GM12878 (cell line): ENCODE results near the gene FFAR2. TPM values are rescaled to one million over a fixed set of nuclear protein-coding genes. Genes with fewer than 3 reads are reported as not detected.

ENCODE experiments used
- ATAC-seq: fragments of 200-7000 bp; cut with Tn5 transposase; 3 replicates; pipeline ENCODE4 v1.9.1; 2020; ENCODE audit warnings: mild to moderate bottlenecking, moderate library complexity
- BruUV-seq: library from RNA; stranded (reverse); fragments of 400-500 nt; replicated peaks from 2 replicates; lab custom pipeline; 2021; lab: Mats Ljungman, UMichigan
- CTCF ChIA-PET: fragments of 300-600 bp; sonication (Branson Sonifier 250); formaldehyde crosslinking; extraction: SDS; loops from one replicate; lab custom pipeline; 2021; ENCODE audit warnings: inconsistent platforms; lab: Yijun Ruan, JAX
- POLR2A ChIA-PET: fragments of 350-600 bp; formaldehyde crosslinking; extraction: SDS; loops from one replicate; lab custom pipeline; 2021; ENCODE audit warnings: inconsistent platforms; lab: Charles Lee
- RAD21 ChIA-PET: fragments of 300-600 bp; sonication (Branson Sonifier 250); formaldehyde crosslinking; loops from one replicate; lab custom pipeline; 2023; ENCODE audit warnings: antibody characterized with exemption; ENCODE audit not compliant: unreplicated experiment; lab: Charles Lee
- SMC1A ChIA-PET: fragments of 300-600 bp; sonication (Branson Sonifier 250); formaldehyde crosslinking; loops from one replicate; lab custom pipeline; 2023; ENCODE audit not compliant: unreplicated experiment, uncharacterized antibody; lab: Charles Lee
- DNase-seq: peaks from one replicate; pipeline ENCODE4 v3.0.0-alpha.2; 2011; ENCODE audit warnings: low read depth, low spot score
- FAIRE-seq: peaks from 3 replicates; lab custom pipeline; 2011; peaks lifted over from hg19 to GRCh38; lab: Jason Lieb, UNC
- H2AFZ ChIP-seq: 2 replicates; pipeline ENCODE4 v1.6.0; 2011; ENCODE audit warnings: low read depth, low read length, control low read depth; ENCODE audit not compliant: control insufficient read depth
- H3K27ac ChIP-seq: 2 replicates; pipeline ENCODE4 v1.5.1; 2011; ENCODE audit warnings: control low read depth; ENCODE audit not compliant: control insufficient read depth, insufficient read depth
- H3K27me3 ChIP-seq, 2 experiments: replicated peaks in 1 of 2; 2 replicates each; pipeline versions ENCODE4 v1.6.0 to v1.6.1; 2011; ENCODE audit warnings: low read length in 1 of 2; ENCODE audit not compliant: control insufficient read depth in 2 of 2, insufficient read depth in 2 of 2
- H3K36me3 ChIP-seq, 2 experiments: 2 replicates each; pipeline ENCODE4 v1.5.1; 2011; ENCODE audit warnings: low read length in 1 of 2; ENCODE audit not compliant: control insufficient read depth in 2 of 2, insufficient read depth in 2 of 2
- H3K4me1 ChIP-seq: 2 replicates; pipeline ENCODE4 v1.6.1; 2011; ENCODE audit warnings: mild to moderate bottlenecking, low read length, moderate library complexity, mixed read lengths; ENCODE audit not compliant: control insufficient read depth, insufficient read depth
- H3K4me2 ChIP-seq: 2 replicates; pipeline ENCODE4 v1.6.0; 2011; ENCODE audit warnings: control low read depth; ENCODE audit not compliant: control insufficient read depth, insufficient read depth
- H3K4me3 ChIP-seq: fragments of 200-600 bp; sonication (generic); 2 replicates; pipeline ENCODE4 v1.5.1; 2016
- H3K79me2 ChIP-seq: 2 replicates; pipeline ENCODE4 v1.6.0; 2011; ENCODE audit warnings: low read length; ENCODE audit not compliant: control insufficient read depth, insufficient read depth
- H3K9ac ChIP-seq: 2 replicates; pipeline ENCODE4 v1.8.0; 2011; ENCODE audit warnings: low read length, control low read depth, mixed read lengths; ENCODE audit not compliant: control insufficient read depth, insufficient read depth
- H3K9me3 ChIP-seq: replicated peaks from 3 replicates; pipeline ENCODE4 v1.5.1; 2011; ENCODE audit warnings: mild to moderate bottlenecking, low read length; ENCODE audit not compliant: control insufficient read depth, insufficient read depth
- H4K20me1 ChIP-seq: 2 replicates; pipeline ENCODE4 v1.6.0; 2011; ENCODE audit not compliant: control insufficient read depth, insufficient read depth
- BMI1 ChIP-seq: fragments of 450-650 bp; IDR thresholded peaks from 2 replicates; pipeline ENCODE4 v1.6.1; 2016; ENCODE audit warnings: mild to moderate bottlenecking, moderate library complexity, borderline replicate concordance
- CREM ChIP-seq: IDR thresholded peaks from 2 replicates; pipeline ENCODE4 v1.6.1; 2014; ENCODE audit warnings: antibody characterized with exemption, low read depth
- EZH2 ChIP-seq: IDR thresholded peaks from 2 replicates; pipeline ENCODE4 v1.6.1; 2012; ENCODE audit warnings: low read depth, mild to moderate bottlenecking, control low read depth, inconsistent platforms, low read length, borderline replicate concordance; ENCODE audit not compliant: control insufficient read depth
- IRF3 ChIP-seq: fragments of 450-650 bp; IDR thresholded peaks from 2 replicates; pipeline ENCODE4 v1.6.1; 2014; ENCODE audit warnings: mild to moderate bottlenecking
- KAT2A ChIP-seq: conservative IDR thresholded peaks from 2 replicates; pipeline ENCODE4 v1.6.1; 2011; ENCODE audit warnings: low read depth, low read length; ENCODE audit not compliant: control insufficient read depth
- MYB ChIP-seq: fragments of 150-350 bp; IDR thresholded peaks from 2 replicates; pipeline ENCODE4 v1.6.1; 2014; ENCODE audit warnings: mild to moderate bottlenecking, low read depth, low read length, borderline replicate concordance
- PML ChIP-seq: IDR thresholded peaks from 2 replicates; pipeline ENCODE4 v1.6.1; 2012; ENCODE audit warnings: low read length, inconsistent platforms
- ZNF687 ChIP-seq: fragments of 450-650 bp; IDR thresholded peaks from 2 replicates; pipeline ENCODE4 v1.6.1; 2017; ENCODE audit warnings: mild to moderate bottlenecking, moderate library complexity
- WGBS: methylation state at CpG from one replicate; pipeline ENCODE4 v1.1.6; 2016; ENCODE audit warnings: low lambda C conversion rate; ENCODE audit not compliant: insufficient replicate concordance, insufficient coverage; ENCODE audit errors: missing lambda C conversion rate; 5-methylcytosine and 5-hydroxymethylcytosine counted together
- in situ Hi-C: fragments of 300-500 bp; cut with MboI; formaldehyde crosslinking; loops from 9 replicates; pipeline ENCODE4 v1.14.3; 2018; ENCODE audit warnings: mixed read lengths
- intact Hi-C: fragments of 100-400 bp; cut with micrococcal nuclease; formaldehyde crosslinking; loops from one replicate; pipeline ENCODE4 v1.14.2; 2022; ENCODE audit not compliant: unreplicated experiment
- polyA plus RNA-seq, 11 experiments: library from polyadenylated mRNA; depleted of rRNA in 4 of 11; unstranded in 6 of 11; stranded (reverse) in 5 of 11; fragments of >200 nt; fragmentation: Nextera tagmentation in 4 of 11; fragmentation: Illumina TruSeq in 1 of 11; extraction: Ambion mirVana in 4 of 11; extraction: Trizol in 1 of 11; gene quantifications; 1 replicate in 1 of 11; 2 replicates in 10 of 11; pipeline versions ENCODE4 v1.2.1 to v1.2.3, GENCODE V29; 2011 to 2016; ENCODE audit warnings: inconsistent platforms in 2 of 11, missing spikeins in 2 of 11, low read depth in 1 of 11
- total RNA-seq, 4 experiments: library from RNA; depleted of rRNA in 3 of 4; stranded (reverse); fragments of >200 nt in 3 of 4; fragmentation: Illumina TruSeq in 1 of 4; extraction: Trizol in 1 of 4; gene quantifications; 2 replicates each; pipeline versions ENCODE4 v1.2.1 to v1.2.3, GENCODE V29; 2013 to 2021

The FFAR2 gene
- total and polyA plus RNA-seq, 10 of the 15 experiments (the other 5 are each of a cell fraction or from before 2014, with no cell fraction given): 0.05 to 4.0 (median 2.1) TPM

GRCh38 chr19:35484252-35485036 lies 36.4 kb downstream of the FFAR2 start (continued):
- TF ChIP-seq ZNF687: 0 out of 2 replicates have a peak, but pooled peaks have one; percentile 51

DNA sequence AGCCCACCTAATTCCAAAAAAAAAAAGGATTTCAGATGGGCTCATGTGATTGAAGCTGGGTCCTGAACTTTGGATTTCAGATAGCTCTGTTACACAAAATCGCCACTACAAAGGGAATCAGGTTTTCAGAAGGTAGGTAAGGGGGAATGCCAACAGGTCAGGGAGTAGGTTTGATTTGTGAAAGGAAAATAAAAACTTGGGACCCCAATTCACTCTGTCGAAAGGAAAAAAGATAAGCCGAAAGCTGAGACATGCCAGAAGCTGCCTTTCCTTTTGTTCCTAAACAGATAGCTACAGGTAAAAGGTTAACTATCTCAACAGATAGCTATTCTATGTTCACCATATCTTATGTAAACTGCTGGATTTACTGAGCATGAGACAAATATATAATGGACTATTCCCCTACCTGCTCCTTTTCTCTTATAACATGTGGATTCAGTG lies 38.2 kb downstream of the FFAR2 start:
- TF ChIP-seq PML (no peak), ZNF687 (no peak), IRF3 (no peak), KAT2A (no peak), EZH2 (no peak), CREM (no peak), BMI1 (no peak), MYB (no peak)
- TF ChIP-seq, all 136 proteins: peak for 0
- in situ Hi-C loops (no loop called here), intact Hi-C loops (no loop called here)
- Histone ChIP-seq H3K79me2 (no peaks in the 10 kb centered on the region), H4K20me1 (no peaks in the 10 kb centered on the region), H3K4me3 (no peak overlapping the region), H3K9ac (no peak overlapping the region), H3K36me3 (no peaks in the 10 kb centered on the region), H3K27me3 (no peaks in the 10 kb centered on the region), H3K4me1 (peaks cover 14% of the 10 kb centered on the region), H3K9me3 (no peaks in the 10 kb centered on the region), H3K4me2 (no peak overlapping the region), H3K27ac (no peak overlapping the region), H2AFZ (no peak overlapping the region)
- ChIA-PET CTCF (interaction anchor here (0.6 to 5.4 kb wide), 11 partner anchors 9 to 345 kb away, joined by 3 to 55 read pairs (median 4); no protein-coding TSS in a partner anchor), POLR2A (interaction anchor here (0.6 to 2.4 kb wide), 7 partner anchors 9 to 158 kb away, joined by 3 to 10 read pairs (median 5); no protein-coding TSS in a partner anchor), SMC1A (interaction anchor here (0.8 to 4.1 kb wide), 10 partner anchors 9 to 134 kb away, joined by 3 to 21 read pairs (median 6); no protein-coding TSS in a partner anchor), RAD21 (interaction anchor here (0.7 to 2.7 kb wide), 6 partner anchors 9 to 133 kb away, joined by 3 to 15 read pairs (median 4); no protein-coding TSS in a partner anchor)
- DNase-seq (no peak), FAIRE-seq (peak; percentile 7), ATAC-seq (no peak)
- 94% methylated on average over 3 of the region's 3 CpGs for WGBS
- no TSS peak for BruUV-seq
